Tibial nerve (tissue), 4 donors: ENCODE data around the gene BTBD3. TPM values are rescaled to one million over a fixed set of nuclear protein-coding genes. Genes with fewer than 3 reads are reported as not detected.

ENCODE experiments used
- DNase-seq, 2 donors: peaks; one replicate each; pipeline ENCODE4 v3.0.0-alpha.2; 2019; ENCODE audit warnings: low spot score in 2 of 2
- H3K27ac ChIP-seq, 4 donors: fragments of 200-600 bp; sonication (generic) in 3 of 4; one replicate each; pipeline ENCODE4 v1.5.1; 2017 to 2019; ENCODE audit warnings: mild to moderate bottlenecking in 1 of 4
- H3K27me3 ChIP-seq, 2 donors: fragments of 200-600 bp; sonication (generic) in 1 of 2; one replicate each; pipeline versions ENCODE4 v1.5.1 to v1.6.0; 2017 to 2019
- H3K36me3 ChIP-seq, 3 donors: fragments of 200-600 bp; sonication (generic); one replicate each; pipeline ENCODE4 v1.5.1; 2018 to 2019
- H3K4me1 ChIP-seq, 4 donors: fragments of 200-600 bp; sonication (generic) in 3 of 4; one replicate each; pipeline ENCODE4 v1.5.1; 2017 to 2019
- H3K4me3 ChIP-seq, 4 donors: fragments of 200-600 bp; sonication (generic) in 3 of 4; one replicate each; pipeline ENCODE4 v1.5.1; 2017 to 2019; ENCODE audit warnings: mild to moderate bottlenecking in 1 of 4, moderate library complexity in 1 of 4
- H3K9me3 ChIP-seq, 4 donors: fragments of 200-600 bp; sonication (generic) in 3 of 4; one replicate each; pipeline ENCODE4 v1.5.1; 2017 to 2019
- CTCF ChIP-seq, 5 experiments: fragments of 200-600 bp in 3 of 5; fragments of 450-650 bp in 2 of 5; sonication (generic) in 3 of 5; IDR thresholded peaks; one replicate each; pipeline ENCODE4 v1.5.1; 2016 to 2019; ENCODE audit warnings: antibody characterized with exemption in 5 of 5, mild to moderate bottlenecking in 3 of 5, moderate library complexity in 2 of 5
- EP300 ChIP-seq, 2 donors: sonication (generic); formaldehyde crosslinking; IDR thresholded peaks; one replicate each; pipeline ENCODE4 v1.6.1; 2017; ENCODE audit warnings: antibody characterized with exemption in 2 of 2, mild to moderate bottlenecking in 1 of 2
- POLR2A ChIP-seq, 2 donors: fragments of 450-650 bp; IDR thresholded peaks; one replicate each; pipeline ENCODE4 v1.6.1; 2017; ENCODE audit warnings: antibody characterized with exemption in 2 of 2, mild to moderate bottlenecking in 2 of 2, moderate library complexity in 2 of 2
- WGBS, 2 donors: methylation state at CpG; one replicate each; pipeline ENCODE4 v1.1.5; 2018; 5-methylcytosine and 5-hydroxymethylcytosine counted together
- total RNA-seq, 4 donors: library from RNA; depleted of rRNA; stranded (reverse); fragments of >200 nt; gene quantifications; one replicate each; pipeline ENCODE4 v1.1.0, GENCODE V29; 2016

BTBD3 gene
- total RNA-seq, 4 donors from 2014 or later, result 29.8 to 48.1 (median 38.7) TPM

GRCh38 chr20:11881449-11881848, 36.2 kb upstream of the BTBD3 start:
- H3K4me3 ChIP-seq, result no peak overlapping the region
- H3K4me1 ChIP-seq, result no peaks in the 10 kb centered on the region
- TF ChIP-seq EP300 (IDR thresholded peaks at IDR 0.05), result no peak
- no peak for TF ChIP-seq POLR2A (IDR thresholded peaks at IDR 0.05)
- TF ChIP-seq CTCF (IDR thresholded peaks at IDR 0.05), result no peak
- H3K36me3 ChIP-seq, result no peaks in the 10 kb centered on the region
- H3K27ac ChIP-seq, result no peak overlapping the region
- WGBS, 2 donors, result 62 to 78% methylated on average over 4 of the region's 4 CpGs
- H3K9me3 ChIP-seq, result no peaks in the 10 kb centered on the region
- no peaks in the 10 kb centered on the region for H3K27me3 ChIP-seq
- no peak for DNase-seq

- Histone ChIP-seq H3K27ac (no peak overlapping the region), H3K27me3 (no peaks in the 10 kb centered on the region), H3K9me3 (no peaks in the 10 kb centered on the region), H3K4me1 (no peaks in the 10 kb centered on the region), H3K36me3 (no peaks in the 10 kb centered on the region), H3K4me3 (no peak overlapping the region)
- no peak for TF ChIP-seq CTCF (IDR thresholded peaks at IDR 0.05)
- no peak for TF ChIP-seq POLR2A (IDR thresholded peaks at IDR 0.05)
- TF ChIP-seq EP300 (IDR thresholded peaks at IDR 0.05), result no peak
- WGBS, 2 donors, result 80 to 86% methylated on average over 7 of the region's 7 CpGs
- no peak for DNase-seq
Observed at GRCh38 chr20:11882651-11883050, 35.0 kb upstream of the BTBD3 start.

- Histone ChIP-seq H3K4me1 (peaks cover 0 to 23% (median 3%) of the 10 kb centered on the region in 4 donors), H3K4me3 (no peak overlapping the region), H3K27me3 (no peaks in the 10 kb centered on the region), H3K27ac (no peak overlapping the region), H3K9me3 (no peaks in the 10 kb centered on the region), H3K36me3 (no peaks in the 10 kb centered on the region)
- 0 to 60% methylated on average over 1 of the region's 1 CpG for WGBS, 2 donors
- no peak for DNase-seq
- no peak for TF ChIP-seq POLR2A (IDR thresholded peaks at IDR 0.05)
- no peak for TF ChIP-seq CTCF (IDR thresholded peaks at IDR 0.05)
- TF ChIP-seq EP300 (IDR thresholded peaks at IDR 0.05), result no peak
Observed at GRCh38 chr20:11888648-11889047, 29.0 kb upstream of the BTBD3 start.

- Histone ChIP-seq H3K27me3 (no peaks in the 10 kb centered on the region), H3K4me3 (peak overlapping the region; percentile 60 to 92 (median 78)), H3K4me1 (peaks cover 0 to 34% (median 3%) of the 10 kb centered on the region in 4 donors), H3K9me3 (no peaks in the 10 kb centered on the region), H3K36me3 (no peaks in the 10 kb centered on the region), H3K27ac (peak overlapping the region; percentile 87 to 95 (median 92))
- 0 to 1% methylated on average over 10 to 52 of the region's 69 CpGs for WGBS, 2 donors
- DNase-seq, result peak; percentile 56 to 61
- TF ChIP-seq CTCF (IDR thresholded peaks at IDR 0.05) (peak in 2 of 5 experiments; percentile 33 to 45), POLR2A (IDR thresholded peaks at IDR 0.05) (peak; percentile 58 to 79), EP300 (IDR thresholded peaks at IDR 0.05) (peak in 1 of 2 donors; percentile 75)
Observed at GRCh38 chr20:11890331-11891076, 27.2 kb upstream of the BTBD3 start.

- Histone ChIP-seq H3K27me3 (no peaks in the 10 kb centered on the region), H3K27ac (peak overlapping the region; percentile 87 to 95 (median 92)), H3K9me3 (no peaks in the 10 kb centered on the region), H3K4me1 (peaks cover 0 to 40% (median 3%) of the 10 kb centered on the region in 4 donors), H3K36me3 (no peaks in the 10 kb centered on the region), H3K4me3 (peak overlapping the region; percentile 60 to 92 (median 78))
- WGBS, 2 donors, result 0% methylated on average over 19 to 36 of the region's 72 CpGs
- peak in 1 of 2 donors; percentile 9 for DNase-seq
- TF ChIP-seq EP300 (IDR thresholded peaks at IDR 0.05) (peak in 1 of 2 donors; percentile 25), POLR2A (IDR thresholded peaks at IDR 0.05) (no peak), CTCF (IDR thresholded peaks at IDR 0.05) (peak in 1 of 5 experiments; percentile 15)
Observed at GRCh38 chr20:11891077-11891775, 26.5 kb upstream of the BTBD3 start.
